ENCODE data around the gene MANBA. TPM values are rescaled to one million over a fixed set of nuclear protein-coding genes. Genes with fewer than 3 reads are reported as not detected.

Gene MANBA
- total and polyA plus RNA-seq, 2 of the 4 experiments (the other 2 are of a cell fraction): 11.5 to 17.2 TPM

GRCh38 chr4:102764901-102765300, 4.1 kb upstream of the MANBA start:
- no peak overlapping the region for H3K27ac ChIP-seq (ENCODE audit: insufficient read depth, low read length)
- intact Hi-C loops (cut with micrococcal nuclease): loop anchor here (5.0 kb wide), 3 partner anchors 128 to 242 kb away; no protein-coding TSS in a partner anchor
- H2AK5ac ChIP-seq (ENCODE audit: low read depth, low read length): no peak overlapping the region
- H4K8ac ChIP-seq (ENCODE audit: low read depth in 2 of 2, low read length in 2 of 2): no peak overlapping the region
- WGBS, 2 experiments (ENCODE audit: extremely low coverage in 2 of 2, insufficient read length in 1 of 2): no CpG with 5 or more reads among the region's 3 CpGs
- no peak overlapping the region for H4K91ac ChIP-seq (ENCODE audit: insufficient read depth, low read depth, low read length)
- no peak overlapping the region for H3K18ac ChIP-seq (ENCODE audit: low read depth, low read length)
- no peak overlapping the region for H2BK15ac ChIP-seq (ENCODE audit: low read depth, low read length)
- dilution Hi-C loops (cut with HindIII; ENCODE audit: low sequenced_read_pairs, unreplicated experiment): no loop called here
- ATAC-seq (ENCODE audit: low read depth) (no peak), DNase-seq (no peak)
- no peak for TF ChIP-seq RAD21 (IDR thresholded peaks at IDR 0.05; ENCODE audit: low read length)
- no peak for TF ChIP-seq SMC3 (IDR thresholded peaks at IDR 0.05; ENCODE audit: low read depth, low read length)
- no peak for TF ChIP-seq USF2 (IDR thresholded peaks at IDR 0.05; ENCODE audit: low read depth, low read length)
- no peak for TF ChIP-seq CHD1 (IDR thresholded peaks at IDR 0.05; ENCODE audit: low read depth, low read length)
- no peak for TF ChIP-seq MAFK (IDR thresholded peaks at IDR 0.05; ENCODE audit: low read depth, low read length)
- no peak for TF ChIP-seq NFE2L2 (IDR thresholded peaks at IDR 0.05; ENCODE audit: low read depth, low read length)
- TF ChIP-seq MXI1 (IDR thresholded peaks at IDR 0.05; ENCODE audit: borderline replicate concordance, low read depth, low read length): no peak
- no peak for TF ChIP-seq BHLHE40 (IDR thresholded peaks at IDR 0.05; ENCODE audit: low read depth, low read length)
- no peak for TF ChIP-seq FOS (IDR thresholded peaks at IDR 0.05; ENCODE audit: low read depth, low read length)
- no peak for TF ChIP-seq POLR2A (IDR thresholded peaks at IDR 0.05; ENCODE audit: low read depth, low read length)
- no peak for TF ChIP-seq CEBPB (IDR thresholded peaks at IDR 0.05; ENCODE audit: low read depth, low read length)
- no peak for TF ChIP-seq RCOR1 (IDR thresholded peaks at IDR 0.05; ENCODE audit: insufficient replicate concordance, low read length)
- no peak for TF ChIP-seq ELK1 (IDR thresholded peaks at IDR 0.05; ENCODE audit: borderline replicate concordance, low read depth, low read length)
- no peak for TF ChIP-seq RFX5 (IDR thresholded peaks at IDR 0.05; ENCODE audit: low read depth, low read length)
- TF ChIP-seq MAZ (IDR thresholded peaks at IDR 0.05; ENCODE audit: borderline replicate concordance, low read depth, low read length): no peak
- no peak for TF ChIP-seq CTCF (conservative IDR thresholded peaks at IDR 0.05; ENCODE audit: low read depth, low read length)
- no peaks in the 10 kb centered on the region for H3K27me3 ChIP-seq (ENCODE audit: control insufficient read depth, insufficient read depth, low read length)
- H3K79me1 ChIP-seq (ENCODE audit: low read depth in 1 of 2, low read length in 2 of 2): peaks cover 1 to 12% of the 10 kb centered on the region in 2 experiments; a peak in 2 of 4 replicates
- H3K4me3 ChIP-seq (ENCODE audit: insufficient read depth, low read depth, low read length): no peak overlapping the region
- H4K5ac ChIP-seq (ENCODE audit: low read depth, low read length): no peak overlapping the region
- H3K23ac ChIP-seq (ENCODE audit: low read depth, low read length): no peak overlapping the region
- ChIA-PET CTCF (interaction anchor here (1.1 kb wide), 1 partner anchor 14 kb away, joined by 4 read pairs; no protein-coding TSS in a partner anchor), POLR2A (ENCODE audit: unreplicated experiment) (no interaction called here)
- H3K14ac ChIP-seq (replicated peaks; ENCODE audit: low read depth, low read length): no peak overlapping the region
- no TSS peak for BruUV-seq (replicated peaks)
- no peaks in the 10 kb centered on the region for H4K20me1 ChIP-seq (ENCODE audit: insufficient read depth, low read length)
- H2BK20ac ChIP-seq (ENCODE audit: low read depth, low read length): no peak overlapping the region
- H3K9me3 ChIP-seq (ENCODE audit: control insufficient read depth, insufficient read depth, low read length): no peaks in the 10 kb centered on the region
- 0 out of 2 replicates have a peak, but pooled peaks cover under 1% of the 10 kb centered on the region for H3K9me1 ChIP-seq (ENCODE audit: insufficient read depth, low read length)
- no peak overlapping the region for H2AFZ ChIP-seq (replicated peaks; ENCODE audit: low read length, poor library complexity)
- H3K4me2 ChIP-seq (ENCODE audit: low read depth, low read length): no peak overlapping the region
- H3K56ac ChIP-seq (ENCODE audit: extremely low read depth, insufficient read depth, low read length): no peak overlapping the region
- H3K4me1 ChIP-seq (ENCODE audit: control insufficient read depth, insufficient read depth, low read length): no peaks in the 10 kb centered on the region
- no peaks in the 10 kb centered on the region for H3K36me3 ChIP-seq (ENCODE audit: control insufficient read depth, insufficient read depth, low read length)
- no peak overlapping the region for H2AK9ac ChIP-seq (replicated peaks; ENCODE audit: low read depth, low read length, poor library complexity)
- H2BK5ac ChIP-seq (ENCODE audit: low read depth, low read length, poor library complexity, severe bottlenecking): no peak overlapping the region
- H3K9ac ChIP-seq (ENCODE audit: low read depth, low read length): no peak overlapping the region
- H3K4ac ChIP-seq (ENCODE audit: low read depth, low read length): no peak overlapping the region
- in situ Hi-C loops (cut with MboI; ENCODE audit: low sequenced_read_pairs): no loop called here
- no peak overlapping the region for H2BK120ac ChIP-seq (ENCODE audit: low read depth, low read length)
